Activated naive CD4-positive, alpha-beta T cell treated with anti-CD3 and anti-CD28 coated beads for 36 hours (primary cell): ENCODE results near the gene EMC7. TPM values are rescaled to one million over a fixed set of nuclear protein-coding genes. Genes with fewer than 3 reads are reported as not detected.

Experiments
- CTCF ChIA-PET: fragments of 350-600 bp; sonication (Branson Sonifier 250); formaldehyde crosslinking; loops from one replicate; lab custom pipeline; 2021; ENCODE audit warnings: antibody characterized with exemption; lab: Charles Lee
- DNase-seq: peaks from one replicate; pipeline ENCODE4 v3.0.0-alpha.2; 2020
- H3K27ac Mint-ChIP-seq: one replicate; pipeline ENCODE4 v1.8.0; 2021; ENCODE audit warnings: mild to moderate bottlenecking, mixed read lengths
- H3K27me3 Mint-ChIP-seq: one replicate; pipeline ENCODE4 v1.8.0; 2021; ENCODE audit warnings: low read depth, mixed read lengths
- H3K36me3 Mint-ChIP-seq: one replicate; pipeline ENCODE4 v1.8.0; 2021; ENCODE audit warnings: low read depth, mixed read lengths
- H3K4me1 Mint-ChIP-seq: one replicate; pipeline ENCODE4 v1.8.0; 2021; ENCODE audit warnings: low read depth, mixed read lengths
- H3K4me3 Mint-ChIP-seq: one replicate; pipeline ENCODE4 v1.8.0; 2021; ENCODE audit warnings: mild to moderate bottlenecking, moderate library complexity, mixed read lengths
- H3K9me3 Mint-ChIP-seq: one replicate; pipeline ENCODE4 v1.8.0; 2021; ENCODE audit warnings: mixed read lengths
- intact Hi-C: fragments of 100-400 bp; cut with micrococcal nuclease; formaldehyde crosslinking; loops from one replicate; pipeline ENCODE4 v1.15.1; 2023
- total RNA-seq, 2 experiments: library from RNA; stranded (reverse); gene quantifications; one replicate each; pipeline ENCODE4 v1.2.3, GENCODE V29; 2021

EMC7 gene
- total RNA-seq, 2 experiments from 2014 or later: 51.8 to 56.2 TPM

DNA sequence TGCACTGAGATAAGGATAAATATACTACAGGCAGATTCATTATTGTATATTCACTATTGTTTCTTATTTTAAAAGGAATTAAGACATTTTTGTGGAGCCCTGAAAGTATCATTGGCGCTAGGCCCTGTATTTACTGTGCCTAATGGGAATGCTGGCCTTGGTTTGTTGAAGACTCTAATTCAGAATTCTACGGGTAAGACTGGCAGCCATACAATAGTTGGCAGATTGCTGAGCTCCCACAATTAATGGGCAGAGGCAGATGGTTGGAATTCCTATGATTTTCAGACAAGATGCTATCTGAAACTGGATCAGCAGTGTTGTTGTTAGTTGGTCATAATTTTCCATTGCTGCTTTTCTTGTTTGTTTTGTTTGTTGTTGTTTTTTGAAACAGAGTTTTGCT, 15.0 kb upstream of the EMC7 start:
- intact Hi-C loops: no loop called here
- H3K9me3 Mint-ChIP-seq: no peaks in the 10 kb centered on the region
- no peak overlapping the region for H3K27ac Mint-ChIP-seq
- no peak overlapping the region for H3K4me3 Mint-ChIP-seq
- CTCF ChIA-PET: interaction anchor here (1.1 kb wide), 1 partner anchor 9 kb away, joined by 3 read pairs; no protein-coding TSS in a partner anchor
- H3K4me1 Mint-ChIP-seq: no peaks in the 10 kb centered on the region
- no peak for DNase-seq
- H3K27me3 Mint-ChIP-seq: peaks cover 19% of the 10 kb centered on the region
- no peaks in the 10 kb centered on the region for H3K36me3 Mint-ChIP-seq

DNA sequence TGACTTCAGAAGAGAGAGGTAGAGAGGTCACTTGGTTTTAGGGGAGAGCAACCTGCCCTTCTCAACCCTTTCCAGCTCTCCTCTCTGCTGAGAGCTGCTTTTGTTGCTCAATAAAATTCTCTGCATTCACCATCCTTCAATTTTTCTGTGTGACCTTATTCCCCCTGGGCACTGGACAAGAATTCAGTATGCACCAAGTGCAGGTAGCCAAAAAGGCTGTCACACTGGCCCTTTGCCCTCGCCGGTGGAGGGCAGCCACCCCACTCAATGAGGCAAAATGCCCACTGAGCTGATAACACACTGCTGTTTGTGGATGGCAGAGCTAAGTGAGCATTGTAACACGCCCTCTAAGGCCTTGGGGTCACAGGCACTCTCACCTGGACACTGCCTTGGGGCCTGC, 13.1 kb upstream of the EMC7 start:
- no peaks in the 10 kb centered on the region for H3K36me3 Mint-ChIP-seq
- intact Hi-C loops: no loop called here
- no peak overlapping the region for H3K4me3 Mint-ChIP-seq
- no peak overlapping the region for H3K27ac Mint-ChIP-seq
- DNase-seq: no peak
- CTCF ChIA-PET: no interaction called here
- no peaks in the 10 kb centered on the region for H3K9me3 Mint-ChIP-seq
- H3K27me3 Mint-ChIP-seq: peaks cover 10% of the 10 kb centered on the region
- no peaks in the 10 kb centered on the region for H3K4me1 Mint-ChIP-seq

DNA sequence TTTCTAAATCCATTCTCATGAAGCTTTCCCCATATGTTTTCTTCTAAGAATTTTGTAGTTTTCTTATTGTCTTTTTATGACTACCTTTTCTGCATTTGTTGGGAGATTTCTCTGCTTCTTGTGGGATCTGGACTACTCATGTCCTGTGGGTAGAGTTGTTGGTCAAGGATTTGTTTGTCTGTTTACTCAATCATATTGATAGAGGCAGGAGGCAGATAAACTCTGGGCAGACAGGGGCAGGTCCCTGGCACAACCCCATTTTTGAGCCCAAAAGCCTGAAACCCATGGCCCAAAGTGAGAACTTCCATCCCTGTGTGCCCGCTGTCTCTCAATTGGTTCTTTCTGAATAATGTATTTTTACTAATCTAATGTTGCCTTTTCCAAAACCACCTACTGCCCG, 12.6 kb upstream of the EMC7 start:
- CTCF ChIA-PET: interaction anchor here (7.9 kb wide), 1 partner anchor 96 kb away, joined by 68 read pairs; the partner anchor contains the start of gene KATNBL1
- H3K4me3 Mint-ChIP-seq: no peak overlapping the region
- no peak for DNase-seq
- no peaks in the 10 kb centered on the region for H3K4me1 Mint-ChIP-seq
- H3K27me3 Mint-ChIP-seq: peaks cover 8% of the 10 kb centered on the region
- intact Hi-C loops: no loop called here
- H3K27ac Mint-ChIP-seq: no peak overlapping the region
- H3K36me3 Mint-ChIP-seq: no peaks in the 10 kb centered on the region
- no peaks in the 10 kb centered on the region for H3K9me3 Mint-ChIP-seq

DNA sequence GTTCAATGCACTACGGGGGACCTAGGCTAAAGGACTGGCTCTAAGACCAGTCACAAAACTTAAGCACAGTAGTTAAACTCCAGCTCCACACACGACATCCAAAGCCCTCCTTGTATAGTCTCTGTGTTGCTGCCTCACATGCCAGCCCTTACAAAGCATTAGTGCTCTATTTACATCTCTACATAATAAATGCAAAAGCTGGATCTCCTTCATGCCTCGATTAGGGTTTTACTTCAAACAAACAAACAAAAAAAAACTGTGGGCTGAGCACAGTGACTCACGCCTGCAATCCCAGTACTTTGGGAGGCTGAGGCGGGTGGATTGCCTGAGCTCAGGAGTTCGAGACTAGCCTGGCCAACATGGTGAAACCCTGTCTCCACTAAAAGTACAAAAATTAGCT, 9.8 kb upstream of the EMC7 start:
- intact Hi-C loops: no loop called here
- Mint-ChIP-seq H3K9me3 (no peaks in the 10 kb centered on the region), H3K36me3 (peaks cover under 1% of the 10 kb centered on the region), H3K4me3 (no peak overlapping the region), H3K27ac (no peak overlapping the region), H3K4me1 (no peaks in the 10 kb centered on the region), H3K27me3 (no peaks in the 10 kb centered on the region)
- CTCF ChIA-PET: interaction anchor here (0.6 to 7.9 kb wide), 4 partner anchors 12 to 476 kb away, joined by 4 to 68 read pairs (median 5); partner anchors contain the start of gene KATNBL1
- no peak for DNase-seq

DNA sequence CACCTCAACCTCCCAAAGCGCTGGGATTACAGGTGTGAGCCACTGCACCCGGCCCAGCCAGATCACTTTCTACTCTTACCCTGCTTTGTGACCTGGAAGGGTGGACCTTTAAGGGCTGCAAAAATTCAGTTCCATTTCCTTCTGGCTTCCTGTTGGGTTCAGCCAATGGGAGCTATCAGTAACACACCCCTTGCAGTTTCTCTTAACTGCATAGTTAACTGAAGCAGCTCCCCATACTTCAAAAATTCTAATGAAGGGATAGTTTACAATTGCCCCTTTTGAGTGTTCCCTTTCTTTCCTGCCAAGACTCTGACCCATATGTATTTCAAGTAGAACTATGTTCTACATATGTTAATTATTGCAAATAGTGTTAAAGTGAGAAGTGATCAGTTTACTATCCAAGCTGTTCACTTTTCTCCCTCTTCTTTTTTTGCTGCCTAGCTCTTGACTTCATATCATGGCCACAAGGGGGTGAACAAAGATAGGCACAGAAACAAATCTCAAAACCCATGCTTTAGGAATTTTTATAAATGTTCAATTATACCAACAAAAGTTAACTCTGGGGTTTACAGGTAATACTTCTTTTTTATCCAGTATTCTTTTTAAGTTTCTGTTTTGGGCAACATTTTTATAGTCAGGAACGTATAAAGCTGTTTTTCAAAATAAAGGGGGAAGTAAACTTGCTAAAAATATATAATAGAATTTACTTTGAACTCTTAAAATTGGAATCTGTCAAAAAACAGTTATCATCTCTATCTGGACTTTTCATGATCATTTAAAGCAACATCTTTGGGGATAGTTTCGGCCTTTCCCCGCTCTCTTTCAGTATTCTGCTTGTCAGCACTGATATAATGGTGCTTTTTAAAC, 8.4 kb upstream of the EMC7 start:
- no peak overlapping the region for H3K27ac Mint-ChIP-seq
- H3K36me3 Mint-ChIP-seq: peaks cover 7% of the 10 kb centered on the region
- H3K4me1 Mint-ChIP-seq: no peaks in the 10 kb centered on the region
- no peak overlapping the region for H3K4me3 Mint-ChIP-seq
- DNase-seq: peak; percentile 12
- H3K27me3 Mint-ChIP-seq: no peaks in the 10 kb centered on the region
- CTCF ChIA-PET: interaction anchor here (0.6 to 7.9 kb wide), 16 partner anchors 8 to 697 kb away, joined by 3 to 68 read pairs (median 4); partner anchors contain the start of genes EMC7, GOLGA8B, KATNBL1 and PGBD4
- H3K9me3 Mint-ChIP-seq: peaks cover 3% of the 10 kb centered on the region
- intact Hi-C loops: loop anchor here (1.0 to 10.0 kb wide), 4 partner anchors 99 to 1495 kb away; partner anchors contain the start of genes ARHGAP11A and LPCAT4

DNA sequence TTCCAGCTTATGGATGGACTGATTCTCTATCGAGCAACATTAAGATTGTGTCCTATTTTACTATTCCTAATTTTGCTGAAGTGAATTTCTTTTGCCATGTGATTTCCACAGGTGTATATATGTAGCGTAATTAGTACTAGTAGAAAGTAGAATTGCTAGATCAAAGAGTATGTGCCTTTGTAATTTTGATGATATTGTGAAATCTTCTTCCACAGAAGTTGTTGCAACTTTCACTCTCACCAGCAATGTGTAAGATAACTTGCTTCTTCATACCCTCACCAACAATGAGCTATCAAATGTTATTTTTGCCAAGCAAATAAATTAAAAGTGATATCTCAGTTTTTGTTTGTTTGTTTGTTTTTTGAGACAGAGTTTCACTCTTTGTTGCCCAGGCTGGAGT, 5.7 kb upstream of the EMC7 start:
- H3K36me3 Mint-ChIP-seq: peaks cover 28% of the 10 kb centered on the region
- CTCF ChIA-PET: interaction anchor here (0.6 to 7.9 kb wide), 7 partner anchors 9 to 480 kb away, joined by 3 to 68 read pairs (median 3); partner anchors contain the start of gene KATNBL1

GRCh38 chr15:34106423-34106822, 4.8 kb upstream of the EMC7 start:
- Mint-ChIP-seq H3K9me3 (peaks cover 19% of the 10 kb centered on the region), H3K27me3 (no peaks in the 10 kb centered on the region), H3K27ac (no peak overlapping the region), H3K36me3 (peaks cover 33% of the 10 kb centered on the region), H3K4me1 (peaks cover 11% of the 10 kb centered on the region), H3K4me3 (no peak overlapping the region)
- CTCF ChIA-PET: interaction anchor here (0.7 to 7.9 kb wide), 3 partner anchors 27 to 261 kb away, joined by 3 to 68 read pairs (median 3); partner anchors contain the start of gene KATNBL1
- intact Hi-C loops: loop anchor here (10.0 kb wide), 1 partner anchor 1492 kb away; the partner anchor contains the start of gene ARHGAP11A
- DNase-seq: no peak

More for the DNA sequence above, 5.7 kb upstream of the EMC7 start:
- Mint-ChIP-seq H3K27ac (no peak overlapping the region), H3K9me3 (peaks cover 19% of the 10 kb centered on the region), H3K27me3 (no peaks in the 10 kb centered on the region), H3K4me1 (peaks cover 8% of the 10 kb centered on the region), H3K4me3 (no peak overlapping the region)
- DNase-seq: no peak
- intact Hi-C loops: loop anchor here (10.0 kb wide), 1 partner anchor 1493 kb away; the partner anchor contains the start of gene ARHGAP11A

- Mint-ChIP-seq H3K9me3 (peaks cover 19% of the 10 kb centered on the region), H3K4me3 (peak overlapping the region; percentile 99), H3K36me3 (peaks cover 35% of the 10 kb centered on the region), H3K27ac (peak overlapping the region; percentile 96), H3K4me1 (peaks cover 27% of the 10 kb centered on the region), H3K27me3 (no peaks in the 10 kb centered on the region)
- DNase-seq: no peak
- intact Hi-C loops: loop anchor here (1.0 to 10.0 kb wide), 7 partner anchors 107 to 1488 kb away; partner anchors contain the start of genes AQR, ARHGAP11A, DPH6 and LPCAT4
- CTCF ChIA-PET: interaction anchor here (0.6 to 1.8 kb wide), 7 partner anchors 8 to 664 kb away, joined by 3 to 12 read pairs (median 3); partner anchors contain the start of gene KATNBL1
Observed at GRCh38 chr15:34102175-34102925, 688 bp upstream of the EMC7 start.

- no peak for DNase-seq
- Mint-ChIP-seq H3K27ac (no peak overlapping the region), H3K36me3 (peaks cover 29% of the 10 kb centered on the region), H3K27me3 (no peaks in the 10 kb centered on the region), H3K9me3 (peaks cover 15% of the 10 kb centered on the region), H3K4me3 (peak overlapping the region; percentile 38), H3K4me1 (peaks cover 28% of the 10 kb centered on the region)
- intact Hi-C loops: loop anchor here (5.0 to 10.0 kb wide), 3 partner anchors 867 to 1485 kb away; partner anchors contain the start of genes AQR, ARHGAP11A and DPH6
- CTCF ChIA-PET: interaction anchor here (0.9 to 1.0 kb wide), 2 partner anchors 10 to 126 kb away, joined by 3 to 6 read pairs; no protein-coding TSS in a partner anchor
Observed at GRCh38 chr15:34099914-34100313, 1.7 kb downstream of the EMC7 start.

DNA sequence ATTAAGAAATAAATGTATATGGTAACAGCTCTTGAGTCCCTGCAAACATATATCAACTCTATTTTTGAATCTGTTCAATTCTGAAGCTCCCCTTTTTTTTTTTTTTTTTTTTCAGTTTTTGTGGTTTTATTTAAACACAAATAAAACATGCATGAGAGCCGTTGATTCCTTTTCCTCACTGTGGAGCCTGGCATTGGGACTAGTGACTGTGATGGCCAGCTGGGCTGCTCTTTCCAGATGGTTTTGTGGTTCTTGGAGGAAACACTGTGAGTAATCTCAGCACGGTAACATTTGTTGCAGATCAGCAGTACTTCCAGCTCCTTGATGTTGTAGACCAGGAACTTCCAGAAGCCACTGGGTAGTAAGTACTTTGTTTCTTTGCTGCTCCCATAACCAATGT, 15.9 kb downstream of the EMC7 start:
- no peak overlapping the region for H3K4me3 Mint-ChIP-seq
- H3K4me1 Mint-ChIP-seq: no peaks in the 10 kb centered on the region
- no peak for DNase-seq
- no peaks in the 10 kb centered on the region for H3K27me3 Mint-ChIP-seq
- intact Hi-C loops: no loop called here
- no peaks in the 10 kb centered on the region for H3K9me3 Mint-ChIP-seq
- H3K27ac Mint-ChIP-seq: no peak overlapping the region
- CTCF ChIA-PET: interaction anchor here (0.5 to 0.6 kb wide), 4 partner anchors 11 to 501 kb away, joined by 3 to 4 read pairs (median 4); no protein-coding TSS in a partner anchor
- peaks cover 14% of the 10 kb centered on the region for H3K36me3 Mint-ChIP-seq

DNA sequence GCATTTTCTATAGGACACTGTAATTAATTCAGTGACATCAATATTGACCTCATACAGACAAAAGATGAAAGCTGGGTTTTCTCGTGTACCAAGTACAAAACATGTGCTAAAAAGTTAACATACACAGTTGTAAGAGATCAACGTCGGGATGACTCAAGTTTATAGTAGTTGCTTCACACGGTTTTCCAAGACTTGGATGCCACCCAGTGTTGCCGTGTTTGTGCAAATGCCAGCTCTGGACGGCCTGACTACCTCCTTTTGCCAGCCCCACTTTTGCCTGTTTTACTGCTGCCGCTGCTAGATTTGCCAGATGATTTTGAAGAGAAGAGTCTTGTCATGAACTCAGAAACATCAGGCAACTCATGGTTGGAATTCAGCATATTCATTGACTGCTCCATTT, 17.6 kb downstream of the EMC7 start:
- H3K27ac Mint-ChIP-seq: no peak overlapping the region
- CTCF ChIA-PET: no interaction called here

More for the DNA sequence above, 17.6 kb downstream of the EMC7 start:
- Mint-ChIP-seq H3K9me3 (no peaks in the 10 kb centered on the region), H3K27me3 (no peaks in the 10 kb centered on the region), H3K36me3 (peaks cover 14% of the 10 kb centered on the region), H3K4me1 (no peaks in the 10 kb centered on the region), H3K4me3 (no peak overlapping the region)
- intact Hi-C loops: no loop called here
- DNase-seq: no peak
